Measurements from ENCODE around the gene CTSH.
"Not testable (repeated sequence)": the region's sequence is repeated elsewhere in the genome, so short reads cannot be mapped to it uniquely, and the experiment has no call there.

The CTSH gene

DNA sequence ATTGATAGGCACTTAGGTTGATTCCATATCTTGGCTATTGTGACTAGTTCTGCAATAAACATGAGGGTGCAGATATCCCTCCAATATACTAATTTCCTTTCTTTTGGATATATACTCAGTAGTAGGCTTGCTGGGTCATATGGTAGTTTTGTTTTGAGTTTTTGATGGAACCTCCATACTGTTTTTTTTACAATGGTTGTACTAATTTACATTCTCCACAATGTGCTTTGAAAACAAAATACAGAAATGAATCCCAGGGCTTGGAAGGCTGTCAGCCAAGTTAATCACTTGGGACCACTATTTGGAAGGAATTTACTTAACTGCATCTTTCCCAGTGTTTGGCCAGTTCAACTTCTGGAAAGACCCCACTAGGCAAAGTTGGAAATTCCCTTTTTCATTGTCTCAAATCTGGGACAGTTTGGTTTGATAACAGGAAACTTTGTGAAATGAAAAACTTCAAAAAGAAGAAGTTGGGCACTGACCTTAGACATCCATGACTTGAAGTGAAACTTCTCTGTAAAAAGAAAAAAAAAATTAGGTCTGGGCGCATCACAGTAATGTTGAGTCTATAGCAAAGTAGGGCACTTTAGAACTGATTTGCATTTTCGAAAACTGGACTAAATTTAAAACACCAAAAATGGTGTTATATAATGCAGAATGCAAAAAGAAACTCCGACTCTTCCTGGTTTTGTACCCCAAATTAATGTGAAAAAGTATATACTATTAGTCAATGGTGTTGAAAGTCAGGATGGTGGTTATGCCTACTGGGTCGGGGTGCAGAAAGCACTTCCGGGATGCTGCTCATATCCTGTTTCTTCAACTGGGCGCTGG lies 6.0 kb downstream of the CTSH start:
- no peak for DNase-seq

DNA sequence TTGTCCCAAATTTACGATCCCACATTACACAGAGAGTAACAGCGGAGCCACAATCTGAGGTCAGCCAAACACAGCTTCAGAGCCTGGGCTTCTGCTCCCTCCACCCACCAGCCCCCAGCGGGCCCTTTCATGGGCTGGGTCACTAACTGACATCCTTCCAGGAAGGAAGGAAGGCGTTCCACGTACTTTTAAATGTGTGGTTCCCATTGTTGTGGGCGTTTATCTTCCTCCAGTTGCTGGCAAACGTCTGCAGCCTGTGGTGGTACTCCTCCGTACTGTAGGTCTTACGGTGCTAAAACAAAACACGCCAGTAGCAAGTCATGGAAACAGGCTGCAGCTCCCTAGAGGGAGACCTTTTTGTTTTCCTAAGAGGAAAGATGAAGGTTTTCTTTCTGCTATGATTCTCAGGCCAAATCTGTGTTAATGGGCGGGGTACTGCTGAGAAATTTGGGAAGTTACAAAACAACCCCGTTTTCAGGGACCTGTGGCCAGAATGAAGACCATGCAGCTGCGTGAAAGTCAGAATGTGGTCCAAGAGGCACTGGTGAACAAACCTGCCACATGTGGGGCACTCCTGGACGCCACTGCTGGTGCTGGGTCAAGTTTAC lies 7.6 kb downstream of the CTSH start:
- DNase-seq = no peak

DNA sequence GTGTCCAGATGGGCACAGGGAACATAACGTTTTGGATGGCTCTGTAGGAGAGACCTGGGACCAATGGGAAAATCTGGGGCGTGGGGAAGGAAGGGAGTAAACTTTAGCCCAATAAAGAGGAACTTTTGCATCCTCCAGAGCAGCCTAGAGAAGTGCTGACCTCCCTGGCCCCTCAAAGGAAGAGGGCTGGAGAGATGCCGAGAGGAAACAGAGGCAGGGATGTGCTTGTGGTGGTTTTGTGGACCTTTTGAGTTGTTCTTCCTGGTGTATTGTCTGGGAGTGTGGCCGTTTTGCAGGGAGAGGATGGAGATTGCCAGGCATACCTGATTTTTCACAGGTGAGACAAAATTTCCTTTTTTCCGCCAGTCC lies 10.2 kb downstream of the CTSH start:
- no peak for DNase-seq

DNA sequence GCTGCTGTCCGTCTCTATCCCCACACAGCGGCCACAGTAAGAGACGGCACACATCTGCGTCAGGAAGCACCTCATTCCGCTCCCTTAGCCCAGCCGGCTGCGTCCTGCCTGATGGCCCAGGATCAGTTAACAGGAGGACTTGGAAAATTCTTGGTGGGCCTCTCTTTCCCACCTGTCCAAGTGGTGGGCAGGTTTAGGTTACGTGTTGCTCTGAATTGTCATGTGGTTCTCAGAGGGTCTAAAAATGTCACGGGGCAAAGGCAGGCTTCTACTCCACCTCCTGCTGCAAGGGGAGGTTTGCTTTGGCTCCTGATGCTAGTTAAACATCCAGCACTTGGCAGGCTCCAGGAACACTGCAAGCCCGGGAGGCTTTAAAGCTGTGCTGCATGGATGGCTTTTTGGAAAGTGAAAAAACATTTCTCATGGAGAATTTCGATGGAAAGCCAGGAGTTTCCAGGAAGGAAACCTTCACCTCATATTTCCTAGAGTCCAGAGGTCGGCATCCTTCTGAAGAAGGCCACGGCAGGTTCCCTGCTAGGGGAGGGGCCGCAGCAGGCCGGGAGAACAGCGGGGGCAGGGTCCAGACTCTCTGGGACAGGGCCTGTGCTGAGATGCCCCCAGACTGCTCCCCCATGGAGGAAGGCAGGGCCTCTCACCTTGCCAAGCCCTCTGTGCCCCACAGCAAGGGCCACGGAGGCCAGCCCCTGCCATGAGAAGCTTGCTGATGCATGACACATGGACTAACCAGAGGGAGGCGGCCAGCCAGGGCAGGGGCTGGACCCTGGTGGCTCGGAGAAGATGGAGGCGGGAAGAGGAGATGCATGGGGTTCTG lies 10.8 kb downstream of the CTSH start:
- DNase-seq = no peak

DNA sequence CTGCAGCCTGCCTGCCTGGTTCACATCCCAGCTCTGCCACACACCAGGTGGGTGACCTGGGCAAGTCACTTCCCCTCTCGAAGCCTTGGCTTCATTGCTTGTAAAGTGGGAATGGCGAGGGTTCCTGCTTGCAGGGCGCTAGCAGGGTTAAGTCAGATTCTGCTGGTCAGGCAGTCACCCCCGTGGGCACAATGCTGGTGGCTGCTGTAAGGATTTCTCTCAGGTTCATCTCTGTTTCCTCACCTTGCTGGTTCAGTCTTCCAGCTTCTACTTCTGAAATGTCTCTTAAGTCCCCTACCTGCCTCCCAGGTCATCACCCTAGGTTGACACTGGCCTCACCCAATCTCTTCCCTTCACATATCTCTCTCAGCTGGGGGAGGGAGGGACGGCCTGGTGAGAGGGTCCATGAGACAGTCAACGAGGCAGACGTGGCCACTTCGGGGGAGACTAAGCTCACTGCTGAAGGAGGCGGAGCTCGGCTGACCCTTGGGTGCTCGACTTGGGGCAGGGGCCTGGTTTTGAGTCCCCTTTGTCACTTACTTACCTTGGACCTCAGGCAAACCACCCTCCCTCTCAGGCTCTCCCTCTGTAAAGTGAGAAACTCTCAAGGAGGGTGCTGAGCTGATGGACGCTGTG lies 11.5 kb downstream of the CTSH start:
- no peak for DNase-seq

DNA sequence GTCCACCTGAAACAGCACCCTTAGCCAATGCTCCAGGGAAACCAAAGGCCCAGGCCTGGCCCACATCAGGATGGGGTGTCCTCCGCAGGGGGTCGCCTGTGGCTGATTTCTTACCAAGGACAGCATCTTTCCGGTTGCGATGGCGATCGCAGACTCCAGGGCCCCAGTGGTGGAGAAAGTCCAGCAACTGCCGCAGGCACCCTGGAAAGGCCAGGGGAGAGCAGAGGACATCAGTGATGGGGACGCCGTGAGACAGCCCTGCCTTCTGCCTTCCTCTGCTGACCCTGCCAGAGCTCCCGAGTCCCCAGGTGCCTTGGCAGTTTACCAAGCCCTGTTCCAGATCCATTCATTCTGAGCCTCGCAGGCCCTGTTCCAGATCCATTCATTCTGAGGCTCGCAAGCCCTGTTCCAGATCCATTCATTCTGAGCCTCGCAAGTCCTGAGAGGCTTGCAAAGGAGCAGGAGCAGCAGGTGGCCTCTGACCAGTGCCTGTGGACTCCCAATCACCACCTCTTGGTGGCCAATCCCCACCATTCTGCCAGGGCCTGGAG lies 12.5 kb downstream of the CTSH start:
- DNase-seq = no peak

DNA sequence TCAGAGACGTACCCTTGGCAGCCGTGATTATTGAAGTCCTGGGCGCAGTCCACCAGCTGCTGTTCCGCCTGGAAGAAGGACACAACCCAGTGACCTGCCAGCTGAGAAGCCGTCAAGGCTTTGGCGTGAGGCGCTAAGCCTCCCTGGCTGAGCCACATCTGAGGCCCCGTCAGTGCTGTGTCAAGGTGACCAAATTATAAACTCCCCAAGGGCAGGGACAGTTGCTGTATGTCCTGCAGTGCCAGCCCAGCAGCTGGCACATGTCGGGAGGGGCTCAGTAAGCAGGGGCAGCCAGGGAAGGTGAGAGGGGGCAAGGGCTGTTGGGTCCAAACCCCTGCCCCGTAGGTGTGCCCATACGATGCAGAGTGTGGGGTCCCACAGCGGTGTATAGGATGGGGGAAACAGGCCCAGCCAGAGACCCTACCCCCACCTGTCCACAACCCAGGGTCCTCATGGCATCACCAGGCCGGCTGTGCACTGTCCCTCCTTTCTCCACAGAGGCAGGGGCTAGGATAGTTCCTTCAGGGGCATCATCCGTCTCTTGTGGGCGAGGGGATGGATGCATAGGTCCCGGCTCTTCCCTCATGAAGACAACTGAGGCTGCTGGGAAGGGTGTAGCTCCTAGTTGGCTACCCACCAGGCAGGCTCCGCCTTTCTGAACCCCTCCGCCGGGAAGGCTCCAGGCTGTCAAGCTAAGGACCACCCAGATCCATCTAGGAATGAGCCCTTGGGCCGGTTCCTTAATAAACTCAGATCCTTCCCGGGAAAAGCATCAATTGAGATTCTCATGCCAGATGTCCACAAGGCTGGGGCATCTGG lies 13.2 kb downstream of the CTSH start:
- DNase-seq = no peak

DNA sequence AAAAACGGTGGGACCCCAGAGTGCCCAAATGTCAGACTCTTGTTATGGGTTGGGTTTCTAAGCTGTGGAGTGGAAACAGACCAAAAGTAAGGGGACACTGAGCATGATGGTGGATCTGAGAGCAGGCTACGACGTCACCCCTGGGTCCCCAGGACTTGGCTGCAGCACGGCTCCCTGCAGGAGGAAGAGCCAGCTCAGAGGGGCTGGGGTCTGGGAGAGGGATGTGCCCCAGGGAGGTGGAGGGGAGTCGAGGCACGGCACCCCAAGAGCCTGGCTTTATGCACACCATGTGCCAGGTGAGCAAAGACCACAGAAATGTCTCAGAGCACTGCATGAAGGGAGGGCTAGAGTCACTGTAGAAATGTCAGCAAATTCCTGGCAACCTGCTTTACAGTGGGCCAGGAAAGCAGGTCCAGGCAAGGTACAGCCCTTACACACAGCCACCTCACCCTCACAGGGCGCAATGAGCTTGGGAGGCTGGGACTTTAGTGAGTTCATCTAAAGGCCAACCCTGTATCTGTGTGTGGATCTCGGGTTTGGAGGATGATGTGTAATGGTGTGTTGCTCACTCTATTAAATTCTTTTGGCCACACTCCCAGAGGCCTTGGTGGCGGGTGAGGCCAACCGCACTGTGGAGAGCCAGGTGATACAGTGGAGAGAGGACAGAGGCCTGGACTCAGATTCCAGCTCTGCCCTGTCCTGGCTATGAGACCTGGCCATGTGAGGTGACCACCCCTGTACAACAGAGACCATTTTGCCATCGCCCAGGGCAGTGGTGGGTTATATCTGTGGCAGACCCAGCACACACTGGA lies 14.1 kb downstream of the CTSH start:
- DNase-seq = no peak

DNA sequence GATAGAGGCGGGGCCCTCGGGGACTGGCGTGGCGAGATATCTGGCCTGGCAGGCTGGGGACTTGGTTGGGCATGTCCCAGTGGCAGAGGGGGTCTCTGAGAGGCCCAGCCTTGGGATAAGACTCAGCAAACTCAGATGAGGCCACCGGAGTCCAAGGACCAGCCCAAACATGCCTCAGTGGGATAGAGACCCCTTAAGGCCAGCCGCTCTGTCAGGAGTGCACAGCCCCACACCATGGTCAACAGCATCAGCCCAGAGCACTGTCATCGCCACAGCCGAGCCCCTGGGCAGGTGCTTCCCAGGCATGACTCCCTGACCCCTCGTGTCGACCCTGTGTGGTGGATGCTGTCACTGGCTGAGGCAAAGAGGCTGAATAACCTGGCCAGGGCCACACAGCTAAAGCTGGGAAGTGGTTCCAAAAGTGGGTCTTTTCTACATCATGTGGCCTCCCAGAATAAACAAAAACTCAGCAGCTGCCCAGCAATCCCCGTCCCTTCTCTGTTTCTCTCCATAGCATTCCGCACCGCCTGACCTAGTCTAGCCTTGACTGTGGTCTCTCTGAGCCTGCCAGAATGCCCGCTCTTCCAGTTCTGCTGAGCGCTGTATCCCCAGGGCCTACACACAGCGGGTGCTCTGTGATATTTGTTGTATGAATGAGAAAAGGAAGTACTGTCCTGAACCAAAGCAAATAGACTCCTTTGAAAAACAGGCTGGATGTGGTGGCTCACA lies 15.1 kb downstream of the CTSH start:
- DNase-seq = no peak

DNA sequence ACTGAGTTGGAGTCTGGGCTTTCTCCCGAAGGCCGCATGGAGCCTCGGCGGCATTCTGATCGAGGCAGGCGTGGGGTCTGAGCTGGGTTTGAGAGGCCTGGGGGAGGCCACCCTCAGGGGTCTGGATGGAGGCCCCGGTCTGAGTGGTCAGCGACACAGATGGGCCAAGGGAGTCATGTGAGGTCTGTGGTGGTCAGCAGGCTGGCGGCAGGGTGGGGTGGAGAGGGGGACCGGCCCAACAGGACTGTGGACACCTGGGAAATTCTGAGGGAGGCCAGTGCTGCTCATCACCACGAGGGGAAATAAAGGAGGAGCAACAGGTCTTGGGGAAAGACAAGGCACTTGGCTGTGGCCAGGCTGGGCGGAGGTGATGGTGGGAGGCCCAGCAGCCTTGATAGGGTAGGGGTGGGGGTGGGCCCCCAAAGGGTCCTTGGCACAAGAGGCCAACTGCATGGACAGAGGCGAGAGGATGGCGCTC lies 16.2 kb downstream of the CTSH start:
- no peak for DNase-seq

DNA sequence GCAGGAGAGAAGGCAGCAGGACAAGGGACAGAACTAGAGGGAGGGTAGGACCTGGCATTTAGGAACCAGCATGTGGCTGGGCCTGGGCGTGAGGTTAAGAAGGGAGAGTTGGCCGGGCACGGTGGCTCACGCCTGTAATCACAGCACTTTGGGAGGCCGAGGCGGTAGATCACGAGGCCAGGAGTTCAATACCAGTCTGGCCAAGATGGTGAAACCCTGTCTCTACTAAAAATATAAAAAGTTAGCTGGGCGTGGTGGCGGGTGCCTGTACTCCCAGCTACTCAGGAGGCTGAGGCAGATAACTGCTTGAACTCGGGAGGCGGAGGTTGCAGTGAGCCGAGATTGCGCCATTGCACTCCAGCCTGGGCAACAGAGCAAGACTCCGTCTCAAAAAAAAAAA lies 16.7 kb downstream of the CTSH start:
- not testable (repeated sequence) for DNase-seq

DNA sequence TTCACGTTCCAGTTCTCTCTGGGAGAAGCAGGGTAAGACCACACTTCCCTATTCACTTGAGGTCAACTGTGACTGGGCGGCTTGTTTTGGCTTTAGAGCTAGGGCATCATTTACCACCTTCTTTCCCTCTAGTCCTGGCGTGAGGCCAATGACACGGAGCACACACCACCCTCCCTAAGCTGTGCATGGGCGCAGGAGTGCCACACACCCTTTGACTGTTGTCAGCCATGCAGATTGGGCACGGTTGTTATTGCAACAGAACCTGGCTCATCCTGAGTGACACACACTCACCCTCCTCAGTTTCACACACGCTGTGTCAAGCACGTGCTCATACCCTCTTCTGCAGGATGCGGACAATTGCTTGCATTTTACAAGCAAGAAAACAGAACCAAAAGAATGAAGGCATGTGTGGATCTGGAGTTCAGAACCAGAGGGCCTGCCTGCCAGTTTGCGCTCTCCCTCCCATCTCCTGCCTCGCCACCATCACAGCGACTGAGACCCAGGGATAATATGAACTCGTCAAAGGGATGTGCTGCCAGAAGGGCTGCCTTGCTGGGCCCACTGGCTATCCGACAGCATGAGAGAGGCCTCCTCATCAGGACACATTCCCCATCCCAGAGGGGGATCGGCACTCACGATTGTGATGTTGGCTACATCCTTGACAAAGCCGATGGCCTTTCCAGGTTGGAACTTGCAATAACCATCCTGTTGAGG lies 17.6 kb downstream of the CTSH start:
- no peak for DNase-seq

DNA sequence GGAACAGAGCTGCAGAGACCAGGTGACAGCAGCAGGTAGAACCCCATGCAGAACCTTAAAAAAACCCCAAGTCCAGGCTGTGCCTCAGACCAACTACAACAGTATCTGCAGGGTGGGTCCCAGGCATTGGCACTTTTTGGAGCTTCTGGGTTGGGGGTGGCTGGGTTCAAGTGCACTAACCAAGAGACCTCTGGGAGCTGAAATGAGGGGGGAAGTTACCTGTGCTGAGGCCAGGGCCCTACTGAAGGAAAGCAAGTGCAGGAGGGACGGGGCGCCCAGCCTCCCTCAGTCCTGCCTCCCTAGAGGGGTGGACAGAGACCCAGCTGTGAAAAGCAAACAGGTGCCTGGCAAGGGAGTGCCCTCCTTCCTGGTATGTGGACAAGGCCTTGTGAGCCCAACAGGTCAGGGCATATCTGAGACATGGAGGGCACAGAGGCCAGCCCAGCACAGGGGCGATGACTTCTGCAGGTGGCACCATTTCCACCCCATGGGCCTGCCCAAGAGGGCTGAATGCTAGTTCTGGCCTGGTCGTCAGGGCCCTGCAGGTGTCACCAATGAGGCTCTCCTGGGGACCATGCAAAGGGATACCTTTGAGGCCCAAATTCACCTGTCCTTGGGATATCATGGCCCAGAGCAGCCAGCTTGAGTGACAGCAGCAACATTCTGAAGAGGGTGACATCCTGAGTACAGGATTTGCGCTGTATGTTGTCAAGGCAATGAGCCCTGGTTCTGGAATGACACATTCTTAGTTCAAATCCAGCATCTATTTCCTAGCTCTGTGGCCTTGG lies 18.7 kb downstream of the CTSH start:
- DNase-seq = no peak

DNA sequence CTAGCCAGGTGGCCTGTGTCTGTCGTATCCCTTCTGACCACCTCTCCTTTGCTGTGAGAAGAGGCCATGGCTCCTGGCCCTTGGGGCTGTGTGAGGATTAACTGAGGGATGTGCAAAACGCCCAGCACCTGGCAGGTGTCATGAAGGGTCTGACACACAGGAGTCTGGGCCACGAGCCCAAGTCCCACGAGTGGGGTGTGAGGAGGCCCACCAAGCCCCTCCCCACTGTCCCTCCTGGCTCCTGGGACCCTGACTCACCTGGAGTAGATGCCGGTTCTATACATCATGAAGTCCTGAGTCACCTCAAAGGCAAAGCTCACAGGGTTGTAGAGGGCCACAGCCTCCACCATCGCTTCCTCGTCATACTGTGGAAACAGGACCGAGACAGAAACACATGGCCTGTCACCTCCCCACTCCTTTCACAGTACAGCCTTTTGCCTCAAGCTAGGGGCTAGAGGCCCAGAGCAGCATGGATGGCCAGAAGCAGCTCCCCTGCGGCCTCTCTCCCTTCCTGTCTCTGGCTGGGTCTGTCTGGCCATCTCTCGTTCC lies 19.7 kb downstream of the CTSH start:
- no peak for DNase-seq

DNA sequence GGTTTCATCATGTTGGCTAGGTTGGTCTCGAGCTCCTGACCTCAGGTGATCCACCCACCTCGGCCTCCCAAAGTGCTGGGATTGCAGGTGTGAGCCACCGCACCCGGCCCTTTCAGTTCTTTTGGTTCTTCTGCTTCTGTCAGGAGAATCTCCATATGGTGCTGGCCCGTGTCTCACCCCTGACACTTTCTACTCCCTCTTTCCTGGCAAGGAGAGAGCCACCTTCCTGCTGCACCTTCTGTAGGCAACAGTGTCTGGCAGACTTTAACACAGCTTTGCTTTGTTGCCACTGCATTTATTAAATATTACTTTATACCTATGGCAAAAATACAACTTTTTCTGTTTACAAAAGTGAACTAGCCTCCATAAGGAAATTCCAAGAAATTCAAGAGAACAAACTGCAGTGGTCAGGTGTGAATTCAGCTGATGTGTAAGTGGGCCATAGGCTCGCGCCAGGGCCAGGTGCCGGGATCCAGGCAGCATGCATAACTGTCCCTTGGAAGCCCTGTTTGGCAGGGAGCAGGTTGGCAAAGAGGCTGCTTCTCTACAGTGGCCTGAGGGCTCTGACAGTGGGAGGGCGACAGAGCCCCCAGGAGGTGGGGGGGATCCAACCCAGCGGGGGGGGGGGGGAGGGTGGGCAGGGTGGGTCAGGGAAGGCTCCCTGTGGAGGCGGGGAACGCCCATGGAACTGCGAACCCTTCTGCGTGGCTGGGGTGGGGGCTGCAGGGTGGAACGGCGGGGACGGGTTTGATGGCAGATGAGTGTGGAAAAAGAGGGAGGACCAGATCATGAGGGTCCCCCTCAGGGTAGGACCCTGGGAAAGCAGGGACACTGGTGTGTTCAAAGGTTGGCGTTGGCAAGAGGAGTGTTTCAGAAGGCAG lies 21.1 kb downstream of the CTSH start:
- DNase-seq = no peak

DNA sequence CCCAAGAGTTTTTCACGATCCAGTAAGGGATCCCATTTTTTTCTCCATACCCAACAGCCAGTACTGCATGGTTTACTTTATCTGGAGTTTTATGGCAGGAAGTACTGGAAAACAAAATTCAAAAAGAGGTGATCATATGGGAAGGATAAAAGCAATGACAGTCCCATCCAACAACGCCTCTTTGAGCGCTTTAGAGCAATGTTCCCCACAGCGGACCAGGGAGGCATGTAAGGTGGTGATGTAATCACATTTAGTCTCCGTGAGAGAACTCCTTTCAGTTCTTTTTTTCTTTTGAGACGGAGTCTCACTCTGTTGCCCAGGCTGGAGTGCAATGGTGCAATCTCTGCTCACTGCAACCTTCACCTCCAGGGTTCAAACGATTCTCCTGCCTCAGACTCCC lies 21.8 kb downstream of the CTSH start:
- no peak for DNase-seq

DNA sequence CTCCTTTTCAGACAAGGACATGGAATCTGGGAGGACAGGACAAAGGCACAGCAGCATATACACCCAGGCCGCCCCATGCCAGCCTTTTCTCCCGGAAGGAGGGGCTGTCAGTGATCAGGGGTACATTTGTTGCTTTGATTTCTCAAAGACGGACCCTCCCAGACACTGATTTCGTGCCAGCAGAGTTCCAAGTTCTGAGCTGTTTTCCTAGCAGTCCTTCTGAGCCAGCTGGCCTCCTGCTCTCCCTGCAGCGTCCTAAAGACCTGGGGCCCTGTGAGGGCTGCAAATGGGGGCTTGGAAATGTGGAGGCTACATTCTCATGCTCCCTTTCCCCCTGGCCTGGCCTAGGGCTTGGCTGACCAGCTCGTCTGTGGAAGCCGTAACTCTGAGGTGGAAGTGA lies 22.3 kb downstream of the CTSH start:
- DNase-seq = no peak

Data from T-helper 9 cell (primary cell).